Fibroblast of skin of right quadriceps (primary cell): ENCODE data around the gene LRRC3B.
"Not testable (repeated sequence)": the region's sequence is repeated elsewhere in the genome, so short reads cannot be mapped to it uniquely, and the experiment has no call there.

Source experiments
- DNase-seq: peaks from one replicate; pipeline ENCODE4 v3.0.0-alpha.2; 2013

LRRC3B gene

GRCh38 chr3:26622621-26623418, at the start of gene LRRC3B:
Gene LRRC3B, plus strand, starts transcription at chr3:26622772. Its CDS starts 86,901 bp downstream, at chr3:26709673.
- no peak for DNase-seq

- DNase-seq = no peak
Observed at GRCh38 chr3:26574766-26575165, 47.8 kb upstream of the LRRC3B start.

GRCh38 chr3:26579116-26579515, 43.5 kb upstream of the LRRC3B start:
- no peak for DNase-seq

GRCh38 chr3:26587571-26587970, 35.0 kb upstream of the LRRC3B start:
- no peak for DNase-seq

GRCh38 chr3:26588931-26589330, 33.6 kb upstream of the LRRC3B start:
- DNase-seq = no peak

GRCh38 chr3:26589678-26590077, 32.9 kb upstream of the LRRC3B start:
- DNase-seq = no peak

- no peak for DNase-seq
Observed at GRCh38 chr3:26590919-26591484, 31.6 kb upstream of the LRRC3B start.

- DNase-seq = no peak
Observed at GRCh38 chr3:26591926-26592325, 30.6 kb upstream of the LRRC3B start.

GRCh38 chr3:26592451-26592850, 30.1 kb upstream of the LRRC3B start:
- DNase-seq = no peak

GRCh38 chr3:26596335-26596734, 26.2 kb upstream of the LRRC3B start:
- no peak for DNase-seq

GRCh38 chr3:26603311-26603710, 19.3 kb upstream of the LRRC3B start:
- DNase-seq = not testable (repeated sequence)

GRCh38 chr3:26603771-26604170, 18.8 kb upstream of the LRRC3B start:
- DNase-seq = not testable (repeated sequence)

- DNase-seq = no peak
Observed at GRCh38 chr3:26614006-26614685, 8.4 kb upstream of the LRRC3B start.

- DNase-seq = no peak
Observed at GRCh38 chr3:26621176-26621575, 1.4 kb upstream of the LRRC3B start.

- DNase-seq = no peak
Observed at GRCh38 chr3:26621906-26622620, 509 bp upstream of the LRRC3B start.

GRCh38 chr3:26623419-26624208, 1.0 kb downstream of the LRRC3B start:
- no peak for DNase-seq

- DNase-seq = no peak
Observed at GRCh38 chr3:26624209-26624765, 1.7 kb downstream of the LRRC3B start.

- DNase-seq = no peak
Observed at GRCh38 chr3:26625187-26625586, 2.6 kb downstream of the LRRC3B start.

GRCh38 chr3:26627080-26627479, 4.5 kb downstream of the LRRC3B start:
- DNase-seq = no peak

GRCh38 chr3:26628915-26629314, 6.3 kb downstream of the LRRC3B start:
- DNase-seq = no peak

- no peak for DNase-seq
Observed at GRCh38 chr3:26630669-26631389, 8.3 kb downstream of the LRRC3B start.

- no peak for DNase-seq
Observed at GRCh38 chr3:26631390-26631738, 8.8 kb downstream of the LRRC3B start.
